Sigmoid colon (tissue), 7 donors: ENCODE measurements around the gene UHRF2. TPM values are rescaled to one million over a fixed set of nuclear protein-coding genes. Genes with fewer than 3 reads are reported as not detected.

Experiments used
- DNase-seq: peaks from one replicate; pipeline ENCODE4 v3.0.0-alpha.2; 2019
- H3K27ac ChIP-seq, 4 donors: fragments of 200-600 bp; sonication (generic); one replicate each; pipeline ENCODE4 v1.5.1; 2016 to 2019; ENCODE audit warnings: mild to moderate bottlenecking in 1 of 4
- H3K27me3 ChIP-seq, 3 donors: fragments of 200-600 bp; sonication (generic); one replicate each; pipeline ENCODE4 v1.5.1; 2019; ENCODE audit warnings: mild to moderate bottlenecking in 1 of 3
- H3K36me3 ChIP-seq, 4 donors: fragments of 200-600 bp; sonication (generic); one replicate each; pipeline ENCODE4 v1.5.1; 2016 to 2019
- H3K4me1 ChIP-seq, 4 donors: fragments of 200-600 bp; sonication (generic); one replicate each; pipeline ENCODE4 v1.5.1; 2017 to 2019
- H3K4me3 ChIP-seq, 4 donors: fragments of 200-600 bp; sonication (generic); one replicate each; pipeline ENCODE4 v1.5.1; 2017 to 2019; ENCODE audit warnings: mild to moderate bottlenecking in 2 of 4, moderate library complexity in 1 of 4
- H3K9me3 ChIP-seq, 4 donors: fragments of 200-600 bp in 3 of 4; sonication (generic) in 3 of 4; one replicate each; pipeline versions ENCODE4 v1.5.1 to v1.6.1; 2013 to 2019
- EP300 ChIP-seq, 4 donors: sonication (generic); formaldehyde crosslinking; IDR thresholded peaks; one replicate each; pipeline ENCODE4 v1.6.1; 2017; ENCODE audit warnings: antibody characterized with exemption in 4 of 4
- POLR2A ChIP-seq, 2 donors: fragments of 450-650 bp; IDR thresholded peaks; one replicate each; pipeline ENCODE4 v1.6.1; 2016; ENCODE audit warnings: antibody characterized with exemption in 2 of 2, mild to moderate bottlenecking in 2 of 2, moderate library complexity in 2 of 2
- POLR2AphosphoS5 ChIP-seq, 4 donors: sonication (generic); formaldehyde crosslinking; IDR thresholded peaks; one replicate each; pipeline ENCODE4 v1.6.1; 2017; ENCODE audit warnings: antibody characterized with exemption in 4 of 4
- WGBS, 2 donors: extraction: QIAGEN DNeasy Blood & Tissue Kit; methylation state at CpG; one replicate each; pipeline ENCODE4 v1.1.7; 2013; 5-methylcytosine and 5-hydroxymethylcytosine counted together
- intact Hi-C: fragments of 100-400 bp; cut with DNase I; formaldehyde crosslinking; loops from one replicate; pipeline ENCODE4 v1.15.1; 2023
- polyA plus RNA-seq, 3 donors: library from polyadenylated mRNA; stranded (reverse); fragments of 200-250 nt; gene quantifications; one replicate each; pipeline ENCODE4 v1.2.3, GENCODE V29; 2013
- total RNA-seq, 4 donors: library from RNA; depleted of rRNA; stranded (reverse); fragments of >200 nt; gene quantifications; one replicate each; pipeline ENCODE4 v1.1.0, GENCODE V29; 2016
- TF ChIP-seq, protein P1 (sequence below), 4 experiments: fragments of 450-650 bp in 3 of 4; fragments of 200-600 bp in 1 of 4; IDR thresholded peaks; one replicate each; pipeline ENCODE4 v1.5.1; 2016 to 2019; ENCODE audit warnings: antibody characterized with exemption in 4 of 4, mild to moderate bottlenecking in 3 of 4, moderate library complexity in 2 of 4
- donor health status: healthy with polysubstance abuse.
- donor health status: Bipolar disorder and iron deficiency.
- donor health status: healthy.

Gene UHRF2
- total and polyA plus RNA-seq, 7 donors, result 7.6 to 55.6 (median 49.1) TPM

DNA sequence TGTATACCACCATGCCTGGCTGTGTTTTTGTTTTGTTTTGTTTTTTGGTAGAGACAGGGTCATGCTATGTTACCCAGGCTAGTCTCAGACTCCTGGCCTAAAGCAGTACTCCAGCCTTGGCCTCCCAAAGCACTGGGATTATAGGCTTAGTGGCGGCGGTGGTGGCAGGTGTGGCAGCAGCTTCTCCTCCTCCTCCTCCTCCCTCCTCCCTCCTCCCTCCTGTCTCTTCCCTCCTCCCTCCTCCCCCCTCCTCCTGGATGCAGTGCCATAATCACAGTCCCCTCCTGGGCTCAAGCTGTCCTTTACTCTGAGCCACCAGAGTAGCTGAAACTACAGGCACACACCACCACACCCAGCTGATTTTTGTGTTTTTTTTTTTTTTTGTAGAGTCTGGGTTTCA is 71.2 kb downstream of the UHRF2 start:
- no peak overlapping the region for H3K4me3 ChIP-seq
- H3K36me3 ChIP-seq, result peaks cover 5 to 90% (median 18%) of the 10 kb centered on the region in 4 donors
- H3K4me1 ChIP-seq, result no peaks in the 10 kb centered on the region
- no peaks in the 10 kb centered on the region for H3K9me3 ChIP-seq
- intact Hi-C loops, result no loop called here
- TF ChIP-seq POLR2AphosphoS5 (IDR thresholded peaks at IDR 0.05), result no peak
- TF ChIP-seq, protein P1, sequence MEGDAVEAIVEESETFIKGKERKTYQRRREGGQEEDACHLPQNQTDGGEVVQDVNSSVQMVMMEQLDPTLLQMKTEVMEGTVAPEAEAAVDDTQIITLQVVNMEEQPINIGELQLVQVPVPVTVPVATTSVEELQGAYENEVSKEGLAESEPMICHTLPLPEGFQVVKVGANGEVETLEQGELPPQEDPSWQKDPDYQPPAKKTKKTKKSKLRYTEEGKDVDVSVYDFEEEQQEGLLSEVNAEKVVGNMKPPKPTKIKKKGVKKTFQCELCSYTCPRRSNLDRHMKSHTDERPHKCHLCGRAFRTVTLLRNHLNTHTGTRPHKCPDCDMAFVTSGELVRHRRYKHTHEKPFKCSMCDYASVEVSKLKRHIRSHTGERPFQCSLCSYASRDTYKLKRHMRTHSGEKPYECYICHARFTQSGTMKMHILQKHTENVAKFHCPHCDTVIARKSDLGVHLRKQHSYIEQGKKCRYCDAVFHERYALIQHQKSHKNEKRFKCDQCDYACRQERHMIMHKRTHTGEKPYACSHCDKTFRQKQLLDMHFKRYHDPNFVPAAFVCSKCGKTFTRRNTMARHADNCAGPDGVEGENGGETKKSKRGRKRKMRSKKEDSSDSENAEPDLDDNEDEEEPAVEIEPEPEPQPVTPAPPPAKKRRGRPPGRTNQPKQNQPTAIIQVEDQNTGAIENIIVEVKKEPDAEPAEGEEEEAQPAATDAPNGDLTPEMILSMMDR (IDR thresholded peaks at IDR 0.05), result no peak
- TF ChIP-seq POLR2A (IDR thresholded peaks at IDR 0.05), result no peak
- TF ChIP-seq EP300 (IDR thresholded peaks at IDR 0.05), result no peak
- H3K27me3 ChIP-seq, result no peaks in the 10 kb centered on the region
- WGBS, 2 donors, result 59 to 79% methylated on average over 2 of the region's 2 CpGs
- no peak overlapping the region for H3K27ac ChIP-seq
- no peak for DNase-seq

DNA sequence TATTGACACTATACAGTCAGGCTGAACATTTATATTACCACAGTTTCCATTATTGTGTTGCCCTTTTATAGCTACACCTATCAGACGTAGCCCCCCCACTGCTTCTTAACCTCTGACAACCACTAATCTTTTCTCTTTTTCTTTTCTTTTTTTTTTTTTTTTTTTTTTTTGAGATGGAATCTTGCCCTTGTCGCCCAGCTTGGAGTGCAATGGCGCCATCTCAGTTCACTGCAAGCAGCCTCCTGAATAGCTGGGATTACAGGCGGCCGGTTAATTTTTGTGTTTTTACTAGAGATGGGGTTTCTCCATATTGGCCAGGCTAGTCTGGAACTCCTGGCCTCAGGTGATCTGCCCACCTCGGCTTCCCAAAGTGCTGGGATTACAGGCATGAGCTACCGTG is 75.4 kb downstream of the UHRF2 start:
- Histone ChIP-seq H3K4me3 (no peak overlapping the region), H3K9me3 (no peaks in the 10 kb centered on the region), H3K27ac (no peak overlapping the region), H3K27me3 (no peaks in the 10 kb centered on the region), H3K4me1 (peaks cover 0 to 13% (median 9%) of the 10 kb centered on the region in 4 donors), H3K36me3 (peaks cover 0 to 61% (median 9%) of the 10 kb centered on the region in 4 donors)
- no peak for DNase-seq
- intact Hi-C loops, result no loop called here
- WGBS, 2 donors, result 95 to 96% methylated on average over 7 of the region's 7 CpGs
- TF ChIP-seq POLR2A (IDR thresholded peaks at IDR 0.05) (no peak), EP300 (IDR thresholded peaks at IDR 0.05) (no peak), POLR2AphosphoS5 (IDR thresholded peaks at IDR 0.05) (no peak)
- TF ChIP-seq, protein P1 (IDR thresholded peaks at IDR 0.05), result no peak

- H3K36me3 ChIP-seq, result peaks cover 0 to 59% (median 9%) of the 10 kb centered on the region in 4 donors
- TF ChIP-seq POLR2AphosphoS5 (IDR thresholded peaks at IDR 0.05) (no peak), POLR2A (IDR thresholded peaks at IDR 0.05) (no peak), EP300 (IDR thresholded peaks at IDR 0.05) (no peak)
- TF ChIP-seq, protein P1 (IDR thresholded peaks at IDR 0.05), result no peak
- H3K4me3 ChIP-seq, result no peak overlapping the region
- H3K4me1 ChIP-seq, result peaks cover 0 to 13% (median 9%) of the 10 kb centered on the region in 4 donors
- H3K27me3 ChIP-seq, result no peaks in the 10 kb centered on the region
- no peak for DNase-seq
- H3K27ac ChIP-seq, result no peak overlapping the region
- no peaks in the 10 kb centered on the region for H3K9me3 ChIP-seq
- WGBS, 2 donors, result 58 to 88% methylated on average over 1 of the region's 1 CpG
- intact Hi-C loops, result no loop called here
These were observed 76.1 kb downstream of the UHRF2 start for GRCh38 chr9:6489099-6489498.

DNA sequence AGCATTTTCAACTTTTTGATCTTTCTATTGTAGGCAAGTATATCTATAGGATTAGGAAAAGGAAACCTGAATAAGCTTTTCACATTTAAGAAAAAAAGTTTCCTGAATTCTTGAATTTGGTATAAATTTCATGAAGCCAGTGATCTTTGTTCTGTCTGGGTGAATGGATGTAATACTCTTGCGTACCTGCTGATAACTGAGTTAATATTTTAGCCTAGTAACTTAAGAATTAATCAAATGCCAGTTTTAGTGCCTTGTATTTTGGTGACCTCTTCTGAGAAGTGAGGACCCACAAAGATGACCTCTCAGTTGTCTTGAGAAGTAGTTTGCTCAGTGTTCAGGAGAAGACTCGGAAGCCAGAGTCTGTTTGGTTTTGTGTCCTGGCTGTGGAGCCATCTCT is 77.9 kb downstream of the UHRF2 start:
- no peak for DNase-seq
- intact Hi-C loops, result no loop called here
- Histone ChIP-seq H3K27me3 (no peaks in the 10 kb centered on the region), H3K4me3 (no peak overlapping the region), H3K4me1 (peaks cover 0 to 13% (median 9%) of the 10 kb centered on the region in 4 donors), H3K27ac (no peak overlapping the region), H3K36me3 (peaks cover 0 to 57% (median 9%) of the 10 kb centered on the region in 4 donors), H3K9me3 (no peaks in the 10 kb centered on the region)
- TF ChIP-seq EP300 (IDR thresholded peaks at IDR 0.05) (no peak), POLR2A (IDR thresholded peaks at IDR 0.05) (no peak), POLR2AphosphoS5 (IDR thresholded peaks at IDR 0.05) (no peak)
- TF ChIP-seq, protein P1 (IDR thresholded peaks at IDR 0.05), result no peak
- WGBS, 2 donors, result 95% methylated on average over 2 of the region's 2 CpGs

DNA sequence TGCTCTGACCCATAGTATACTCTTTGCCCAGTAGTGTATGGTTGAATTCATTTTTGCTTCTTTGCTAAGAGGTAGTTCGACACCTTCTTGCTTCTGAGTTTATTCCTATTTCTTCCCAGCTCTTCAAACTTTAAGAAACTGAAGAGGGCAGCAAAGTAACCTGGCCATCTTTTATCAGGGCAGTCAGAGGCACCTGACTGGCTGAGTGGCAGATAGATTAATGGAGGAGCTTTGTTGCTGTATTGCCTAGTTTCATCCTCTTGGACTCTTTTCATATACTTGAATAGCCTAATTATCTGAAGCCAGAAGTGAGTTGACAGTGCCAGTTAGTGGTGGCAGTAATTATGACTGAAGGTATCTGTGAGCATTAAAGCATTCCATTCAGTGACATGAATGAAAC is 82.5 kb downstream of the UHRF2 start:
- no peaks in the 10 kb centered on the region for H3K27me3 ChIP-seq
- H3K9me3 ChIP-seq, result no peaks in the 10 kb centered on the region
- H3K4me3 ChIP-seq, result no peak overlapping the region
- no peak for TF ChIP-seq POLR2AphosphoS5 (IDR thresholded peaks at IDR 0.05)
- DNase-seq, result no peak
- intact Hi-C loops, result no loop called here
- no peak overlapping the region for H3K27ac ChIP-seq
- H3K36me3 ChIP-seq, result peaks cover 4 to 65% (median 14%) of the 10 kb centered on the region in 4 donors
- H3K4me1 ChIP-seq, result peaks cover 0 to 13% (median 9%) of the 10 kb centered on the region in 4 donors
- WGBS, 2 donors, result 95 to 97% methylated on average over 1 of the region's 1 CpG
